ENCODE results near the gene TRIM14.

DNA sequence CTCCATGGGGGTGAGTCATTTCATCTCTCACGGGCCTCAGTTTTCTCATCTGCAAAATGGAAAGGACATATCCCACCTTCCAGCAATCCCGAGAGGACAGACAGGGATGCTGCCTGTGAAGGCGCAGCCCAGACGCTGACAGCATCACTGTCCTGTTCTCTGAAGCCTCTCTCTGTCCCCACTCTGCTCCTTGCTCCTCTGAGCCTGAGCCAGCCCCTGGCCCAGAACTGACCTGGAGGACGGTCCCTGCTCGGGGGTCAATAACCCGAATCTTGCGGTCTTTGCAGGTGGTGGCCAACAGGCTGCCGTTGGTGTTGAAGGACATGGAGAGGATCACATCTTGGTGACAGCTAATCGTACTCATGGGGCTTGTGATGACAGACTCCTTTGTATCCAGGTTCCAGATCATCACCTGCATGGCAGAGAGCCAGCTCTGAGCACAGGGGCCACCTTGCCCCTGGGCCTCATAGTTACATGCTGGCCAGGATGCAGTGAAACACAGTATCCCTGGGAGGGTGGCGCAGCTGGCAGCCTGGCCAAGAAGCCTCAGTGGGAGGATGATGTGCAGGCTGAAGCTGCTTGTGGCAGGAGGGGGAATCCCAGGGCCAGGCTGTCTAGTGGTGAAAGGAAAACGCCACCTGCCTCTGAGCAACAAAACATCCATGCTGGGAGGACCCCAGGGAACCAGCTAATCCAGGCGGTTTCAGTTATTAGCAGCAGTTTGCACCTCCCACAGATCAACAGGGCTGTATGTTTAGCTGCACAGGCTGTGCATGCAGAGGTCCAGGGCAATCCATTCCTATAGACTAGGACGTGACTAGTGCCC is 14.0 kb upstream of the TRIM14 start:
- TF ChIP-seq, protein P1, sequence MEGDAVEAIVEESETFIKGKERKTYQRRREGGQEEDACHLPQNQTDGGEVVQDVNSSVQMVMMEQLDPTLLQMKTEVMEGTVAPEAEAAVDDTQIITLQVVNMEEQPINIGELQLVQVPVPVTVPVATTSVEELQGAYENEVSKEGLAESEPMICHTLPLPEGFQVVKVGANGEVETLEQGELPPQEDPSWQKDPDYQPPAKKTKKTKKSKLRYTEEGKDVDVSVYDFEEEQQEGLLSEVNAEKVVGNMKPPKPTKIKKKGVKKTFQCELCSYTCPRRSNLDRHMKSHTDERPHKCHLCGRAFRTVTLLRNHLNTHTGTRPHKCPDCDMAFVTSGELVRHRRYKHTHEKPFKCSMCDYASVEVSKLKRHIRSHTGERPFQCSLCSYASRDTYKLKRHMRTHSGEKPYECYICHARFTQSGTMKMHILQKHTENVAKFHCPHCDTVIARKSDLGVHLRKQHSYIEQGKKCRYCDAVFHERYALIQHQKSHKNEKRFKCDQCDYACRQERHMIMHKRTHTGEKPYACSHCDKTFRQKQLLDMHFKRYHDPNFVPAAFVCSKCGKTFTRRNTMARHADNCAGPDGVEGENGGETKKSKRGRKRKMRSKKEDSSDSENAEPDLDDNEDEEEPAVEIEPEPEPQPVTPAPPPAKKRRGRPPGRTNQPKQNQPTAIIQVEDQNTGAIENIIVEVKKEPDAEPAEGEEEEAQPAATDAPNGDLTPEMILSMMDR (IDR thresholded peaks at IDR 0.05; ENCODE audit: low read depth, low read length): no peak
- TF ChIP-seq MYC (IDR thresholded peaks at IDR 0.05; ENCODE audit: low read depth, low read length) (no peak), POLR2A (IDR thresholded peaks at IDR 0.05; ENCODE audit: extremely low read depth, insufficient read length) (no peak)
